Epithelial cell of umbilical artery (primary cell): ENCODE measurements around the gene USP12. TPM values are rescaled to one million over a fixed set of nuclear protein-coding genes. Genes with fewer than 3 reads are reported as not detected.

Experiments
- total RNA-seq: library from RNA; depleted of rRNA; stranded (reverse); fragments of >200 nt; gene quantifications from 2 replicates; pipeline ENCODE4 v1.2.3, GENCODE V29; 2014

USP12 gene, protein sequence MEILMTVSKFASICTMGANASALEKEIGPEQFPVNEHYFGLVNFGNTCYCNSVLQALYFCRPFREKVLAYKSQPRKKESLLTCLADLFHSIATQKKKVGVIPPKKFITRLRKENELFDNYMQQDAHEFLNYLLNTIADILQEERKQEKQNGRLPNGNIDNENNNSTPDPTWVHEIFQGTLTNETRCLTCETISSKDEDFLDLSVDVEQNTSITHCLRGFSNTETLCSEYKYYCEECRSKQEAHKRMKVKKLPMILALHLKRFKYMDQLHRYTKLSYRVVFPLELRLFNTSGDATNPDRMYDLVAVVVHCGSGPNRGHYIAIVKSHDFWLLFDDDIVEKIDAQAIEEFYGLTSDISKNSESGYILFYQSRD
- total RNA-seq = 35.4 and 36.1 TPM in 2 replicates

DNA sequence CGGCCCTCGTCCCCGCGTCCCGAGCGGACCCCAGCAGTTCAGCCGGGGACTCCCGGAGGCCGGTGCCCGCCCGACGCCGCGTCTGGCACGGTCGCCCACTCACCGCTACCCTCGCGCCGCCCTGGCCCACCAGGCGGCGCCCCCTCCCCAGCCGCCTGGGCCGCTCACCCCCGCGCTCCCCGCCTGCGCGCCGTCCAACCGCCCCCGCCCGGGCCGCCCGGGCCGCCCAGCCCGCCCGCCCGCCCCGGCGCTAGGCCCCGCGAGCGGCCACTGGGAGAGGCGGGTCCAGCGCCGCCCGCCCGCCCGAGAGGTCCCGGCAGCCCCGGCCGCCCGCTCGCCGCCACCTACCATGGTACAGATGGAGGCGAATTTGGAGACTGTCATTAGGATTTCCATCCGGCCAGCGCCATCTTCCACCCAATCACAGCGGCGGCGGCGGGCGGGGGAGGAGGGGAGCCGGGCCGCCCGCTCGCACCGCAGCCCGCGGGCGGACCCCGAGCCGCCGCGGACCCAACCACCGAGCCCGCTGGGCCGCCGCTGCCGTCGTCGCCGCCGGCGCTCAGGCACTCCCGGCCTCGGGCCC, at the start of gene USP12:
Gene USP12 (minus strand): TSS at position 568 of the 583 bp plus-strand sequence. CDS start 172 bp downstream, at position 396.

Other genes with a start within 250 kb of the USP12 start
- 842 and 1,022 TPM in 2 replicates for gene RPL21, start 79.7 kb upstream of the USP12 start, total RNA-seq
- 2.6 and 3.3 TPM in 2 replicates for gene RASL11A, start 99.0 kb upstream of the USP12 start, total RNA-seq